Measurements from ENCODE around the gene AADACL2.
"Not testable (repeated sequence)": the region's sequence is repeated elsewhere in the genome, so short reads cannot be mapped to it uniquely, and the experiment has no call there.

Gene AADACL2

DNA sequence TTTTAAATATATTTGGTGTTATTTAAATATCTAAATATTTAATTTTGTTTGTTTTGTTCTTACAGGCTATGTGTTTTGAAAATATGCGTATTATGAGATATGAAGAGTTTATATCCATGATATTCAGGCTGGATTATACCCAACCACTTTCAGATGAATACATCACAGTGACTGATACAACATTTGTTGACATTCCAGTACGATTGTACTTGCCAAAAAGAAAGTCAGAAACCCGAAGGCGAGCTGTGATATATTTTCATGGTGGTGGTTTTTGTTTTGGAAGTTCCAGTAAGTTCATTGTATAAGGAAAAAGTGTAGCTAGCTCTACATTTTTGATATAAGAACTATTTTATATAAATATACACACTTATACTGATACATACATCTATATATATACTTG lies 6.9 kb downstream of the AADACL2 start:
- Mint-ChIP-seq H3K27ac (no peak overlapping the region), H3K4me3 (no peak overlapping the region), H3K27me3 (peaks cover 2% of the 10 kb centered on the region), H3K4me1 (no peaks in the 10 kb centered on the region), H3K36me3 (no peaks in the 10 kb centered on the region), H3K9me3 (peaks cover 5% of the 10 kb centered on the region)
- ATAC-seq (ENCODE audit: low read depth) (no peak), DNase-seq (ENCODE audit: low spot score in 2 of 2) (no peak)

DNA sequence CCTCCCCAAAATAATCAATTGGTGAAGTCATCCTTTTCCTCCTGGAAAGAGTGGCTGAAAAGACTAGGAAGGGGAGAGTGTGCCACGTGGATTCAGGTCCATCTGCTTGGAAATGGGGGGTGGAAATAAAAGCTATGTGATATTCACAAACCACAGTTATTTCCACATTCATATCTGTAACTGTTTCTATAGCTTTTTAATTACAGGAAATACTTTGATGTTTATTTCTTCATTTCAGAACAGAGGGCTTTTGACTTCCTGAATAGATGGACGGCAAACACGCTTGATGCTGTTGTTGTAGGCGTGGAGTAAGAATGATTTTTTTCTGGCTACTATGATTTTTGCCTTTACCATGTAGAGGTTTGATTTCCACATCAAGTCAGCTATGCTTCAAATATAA lies 10.1 kb downstream of the AADACL2 start:
- Mint-ChIP-seq H3K36me3 (no peaks in the 10 kb centered on the region), H3K9me3 (no peaks in the 10 kb centered on the region), H3K27ac (no peak overlapping the region), H3K4me1 (no peaks in the 10 kb centered on the region), H3K27me3 (no peaks in the 10 kb centered on the region), H3K4me3 (no peak overlapping the region)
- ATAC-seq (ENCODE audit: low read depth) (no peak), DNase-seq (ENCODE audit: low spot score in 2 of 2) (no peak)

DNA sequence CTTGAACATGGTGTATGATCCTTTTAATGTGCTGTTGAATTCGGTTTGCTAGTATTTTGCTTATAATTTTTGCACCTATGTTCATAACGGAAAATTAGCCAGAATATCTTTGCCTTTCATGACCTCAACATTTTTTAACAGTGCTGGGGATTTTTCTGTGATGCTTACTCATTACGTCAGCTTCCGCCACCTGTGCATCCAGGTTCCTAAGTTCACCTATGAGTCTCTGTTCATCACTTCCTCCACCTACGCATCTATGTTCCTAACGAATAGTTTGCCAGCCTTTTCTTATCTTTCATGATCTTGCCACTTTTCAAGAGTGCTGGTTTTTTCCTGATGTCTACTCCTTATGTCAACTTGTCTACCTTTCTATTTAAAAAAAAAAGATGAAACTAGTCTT lies 16.5 kb downstream of the AADACL2 start:
- Mint-ChIP-seq H3K9me3 (no peaks in the 10 kb centered on the region), H3K27me3 (peaks cover 2% of the 10 kb centered on the region), H3K4me3 (no peak overlapping the region), H3K4me1 (no peaks in the 10 kb centered on the region), H3K27ac (no peak overlapping the region), H3K36me3 (no peaks in the 10 kb centered on the region)
- no peak for DNase-seq (ENCODE audit: low spot score in 2 of 2)
- no peak for ATAC-seq (ENCODE audit: low read depth)

DNA sequence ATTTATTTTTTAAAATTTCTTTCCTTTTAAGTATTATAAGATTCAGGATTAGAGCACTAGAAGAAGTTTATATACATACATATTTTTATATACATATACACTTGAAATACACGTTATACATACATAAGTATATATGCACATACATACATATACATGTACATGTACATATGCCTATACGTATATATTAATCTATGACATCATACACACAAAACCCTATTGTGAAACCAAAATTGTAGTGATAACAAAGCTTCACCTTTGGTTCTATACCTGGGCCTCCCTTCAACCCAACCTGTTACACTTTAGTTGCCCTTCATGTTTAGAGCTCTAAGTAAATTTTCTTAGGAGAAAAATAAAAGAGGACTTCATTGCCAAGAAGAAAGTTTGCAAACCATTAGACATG lies 17.0 kb downstream of the AADACL2 start:
- Mint-ChIP-seq H3K27me3 (peaks cover 2% of the 10 kb centered on the region), H3K9me3 (no peaks in the 10 kb centered on the region), H3K36me3 (no peaks in the 10 kb centered on the region), H3K27ac (no peak overlapping the region), H3K4me1 (no peaks in the 10 kb centered on the region), H3K4me3 (no peak overlapping the region)
- ATAC-seq (ENCODE audit: low read depth) (no peak), DNase-seq (ENCODE audit: low spot score in 2 of 2) (no peak)

DNA sequence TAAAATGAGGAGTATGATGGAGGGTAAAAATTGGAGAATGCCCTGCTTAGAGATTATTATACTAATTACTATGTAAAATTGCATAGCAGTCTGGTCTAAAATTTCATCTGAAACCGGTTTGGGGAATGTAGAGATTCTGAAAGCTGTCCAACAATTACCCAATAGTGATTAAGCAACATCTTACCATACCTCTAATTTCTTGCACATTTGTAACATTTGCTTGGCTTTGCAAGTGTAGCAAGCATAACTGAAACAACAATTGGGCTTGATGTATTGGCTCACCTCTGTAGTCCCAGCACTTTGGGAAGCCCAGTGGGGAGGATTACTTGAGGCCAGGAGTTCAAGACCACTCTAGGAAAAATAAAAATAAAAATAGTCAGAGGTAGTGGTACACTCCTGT lies 17.4 kb downstream of the AADACL2 start:
- ATAC-seq (ENCODE audit: low read depth) (no peak), DNase-seq (ENCODE audit: low spot score in 2 of 2) (no peak)
- no peak overlapping the region for H3K27ac Mint-ChIP-seq
- H3K4me3 Mint-ChIP-seq, result no peak overlapping the region
- no peaks in the 10 kb centered on the region for H3K36me3 Mint-ChIP-seq
- H3K9me3 Mint-ChIP-seq, result no peaks in the 10 kb centered on the region
- peaks cover 2% of the 10 kb centered on the region for H3K27me3 Mint-ChIP-seq
- H3K4me1 Mint-ChIP-seq, result no peaks in the 10 kb centered on the region

DNA sequence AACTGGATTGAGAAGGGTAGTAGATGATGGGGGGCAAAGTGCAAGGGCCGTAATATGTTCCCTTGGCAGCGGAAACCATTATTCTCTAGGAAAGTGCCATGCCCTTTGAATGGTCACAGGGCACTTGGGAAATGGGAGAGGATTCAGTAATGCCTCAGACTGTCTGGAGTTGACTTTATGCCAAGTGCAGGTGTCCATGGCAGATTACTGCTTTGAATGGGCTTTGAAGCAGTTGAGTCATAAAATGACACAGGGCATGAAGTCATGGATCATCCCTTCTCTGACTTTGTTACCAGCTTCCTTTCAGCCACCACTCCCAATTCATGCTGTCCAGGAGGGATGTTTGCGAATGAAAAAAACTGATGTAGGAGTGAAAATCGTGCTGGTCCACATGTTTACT lies 20.1 kb downstream of the AADACL2 start:
- Mint-ChIP-seq H3K27me3 (peaks cover 2% of the 10 kb centered on the region), H3K9me3 (no peaks in the 10 kb centered on the region)

DNA sequence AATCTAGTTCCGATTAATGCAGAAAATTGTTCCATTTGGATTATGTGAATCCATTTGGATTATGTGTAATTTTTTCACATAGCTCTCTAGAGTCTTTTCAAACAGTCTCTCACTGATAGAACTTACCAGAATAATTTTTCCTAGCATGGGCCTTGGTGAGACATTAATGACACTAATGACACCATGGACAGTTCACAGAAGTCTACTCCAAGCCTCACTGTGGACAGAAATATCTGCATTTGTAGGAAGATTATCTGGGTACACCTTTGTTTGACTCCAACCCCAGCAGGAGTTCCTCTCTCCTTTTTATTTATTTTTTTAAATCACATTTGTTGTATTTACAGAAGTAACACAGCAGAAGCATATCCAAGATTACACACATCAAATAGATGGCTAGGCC lies 27.9 kb downstream of the AADACL2 start:
- H3K4me3 Mint-ChIP-seq, result no peak overlapping the region
- no peaks in the 10 kb centered on the region for H3K4me1 Mint-ChIP-seq
- no peaks in the 10 kb centered on the region for H3K27me3 Mint-ChIP-seq
- H3K27ac Mint-ChIP-seq, result no peak overlapping the region
- no peaks in the 10 kb centered on the region for H3K9me3 Mint-ChIP-seq
- ATAC-seq (ENCODE audit: low read depth) (no peak), DNase-seq (ENCODE audit: low spot score in 2 of 2) (no peak)
- no peaks in the 10 kb centered on the region for H3K36me3 Mint-ChIP-seq

More for the DNA sequence above, 20.1 kb downstream of the AADACL2 start:
- ATAC-seq (ENCODE audit: low read depth), result no peak
- H3K4me3 Mint-ChIP-seq, result no peak overlapping the region
- no peak for DNase-seq (ENCODE audit: low spot score in 2 of 2)
- H3K27ac Mint-ChIP-seq, result no peak overlapping the region
- no peaks in the 10 kb centered on the region for H3K36me3 Mint-ChIP-seq
- H3K4me1 Mint-ChIP-seq, result no peaks in the 10 kb centered on the region

DNA sequence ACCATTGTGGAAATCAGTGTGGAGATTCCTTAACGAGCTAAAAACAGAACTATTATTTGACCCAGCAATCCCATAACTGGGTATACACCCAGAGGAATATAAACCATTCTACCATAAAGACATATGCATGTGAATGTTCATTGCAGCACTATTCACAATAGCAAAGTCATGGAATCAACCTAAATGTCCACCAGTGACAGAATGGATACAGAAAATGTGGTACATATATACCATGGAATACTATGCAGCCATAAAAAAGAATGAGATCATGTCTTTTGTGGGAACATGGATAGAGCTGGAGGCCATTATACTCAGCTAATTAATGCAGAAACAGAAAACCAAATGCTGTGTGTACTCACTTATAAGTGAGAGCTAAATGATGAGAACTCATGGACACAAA lies 31.0 kb downstream of the AADACL2 start:
- H3K27me3 Mint-ChIP-seq; H3K4me3 Mint-ChIP-seq; DNase-seq (ENCODE audit: low spot score in 2 of 2); H3K9me3 Mint-ChIP-seq; H3K27ac Mint-ChIP-seq; ATAC-seq (ENCODE audit: low read depth); H3K4me1 Mint-ChIP-seq; H3K36me3 Mint-ChIP-seq: not testable (repeated sequence)

DNA sequence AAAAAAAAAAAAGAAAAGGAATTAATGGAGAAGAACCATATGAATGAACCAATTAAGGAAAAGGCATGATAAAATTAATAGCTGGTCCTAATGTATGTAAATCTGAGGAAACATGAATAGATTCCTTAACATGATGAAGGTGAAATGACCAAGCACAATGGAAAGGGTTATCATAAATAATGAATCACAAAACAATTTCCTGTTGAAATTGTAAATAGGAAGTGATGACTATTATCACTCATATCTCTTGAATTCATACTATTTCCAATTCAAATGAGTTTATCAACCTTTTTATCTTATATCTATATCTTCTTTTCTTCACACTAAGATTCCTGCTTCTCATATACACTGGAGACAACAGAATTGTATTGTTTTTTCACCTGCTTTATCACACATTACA lies 32.0 kb downstream of the AADACL2 start:
- H3K4me1 Mint-ChIP-seq, result no peaks in the 10 kb centered on the region
- H3K9me3 Mint-ChIP-seq, result no peaks in the 10 kb centered on the region
- no peak overlapping the region for H3K27ac Mint-ChIP-seq
- ATAC-seq (ENCODE audit: low read depth) (no peak), DNase-seq (ENCODE audit: low spot score in 2 of 2) (no peak)
- H3K36me3 Mint-ChIP-seq, result no peaks in the 10 kb centered on the region
- no peaks in the 10 kb centered on the region for H3K27me3 Mint-ChIP-seq
- no peak overlapping the region for H3K4me3 Mint-ChIP-seq

DNA sequence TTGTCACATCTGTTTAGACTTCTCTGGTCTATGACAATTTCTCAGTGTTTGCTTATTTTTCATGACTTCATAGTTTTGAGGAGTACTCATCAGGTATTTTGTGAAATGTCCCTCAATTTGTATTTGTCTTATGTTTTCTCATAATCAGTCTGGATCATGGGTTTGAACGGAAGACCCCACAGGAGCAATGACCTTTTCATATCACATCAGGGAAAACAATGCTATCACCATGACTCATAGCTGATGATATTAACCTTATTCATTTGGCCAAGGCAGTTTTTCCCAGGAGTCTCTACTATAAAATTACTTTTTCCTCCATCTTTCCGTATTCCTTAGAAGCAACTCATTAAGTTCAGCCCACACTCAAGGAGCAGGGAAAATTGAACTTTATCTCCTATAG lies 32.7 kb downstream of the AADACL2 start:
- H3K27ac Mint-ChIP-seq, result no peak overlapping the region
- no peak for DNase-seq (ENCODE audit: low spot score in 2 of 2)
- H3K9me3 Mint-ChIP-seq, result no peaks in the 10 kb centered on the region
- no peak for ATAC-seq (ENCODE audit: low read depth)
- H3K4me1 Mint-ChIP-seq, result no peaks in the 10 kb centered on the region
- H3K4me3 Mint-ChIP-seq, result no peak overlapping the region
- no peaks in the 10 kb centered on the region for H3K36me3 Mint-ChIP-seq
- no peaks in the 10 kb centered on the region for H3K27me3 Mint-ChIP-seq

DNA sequence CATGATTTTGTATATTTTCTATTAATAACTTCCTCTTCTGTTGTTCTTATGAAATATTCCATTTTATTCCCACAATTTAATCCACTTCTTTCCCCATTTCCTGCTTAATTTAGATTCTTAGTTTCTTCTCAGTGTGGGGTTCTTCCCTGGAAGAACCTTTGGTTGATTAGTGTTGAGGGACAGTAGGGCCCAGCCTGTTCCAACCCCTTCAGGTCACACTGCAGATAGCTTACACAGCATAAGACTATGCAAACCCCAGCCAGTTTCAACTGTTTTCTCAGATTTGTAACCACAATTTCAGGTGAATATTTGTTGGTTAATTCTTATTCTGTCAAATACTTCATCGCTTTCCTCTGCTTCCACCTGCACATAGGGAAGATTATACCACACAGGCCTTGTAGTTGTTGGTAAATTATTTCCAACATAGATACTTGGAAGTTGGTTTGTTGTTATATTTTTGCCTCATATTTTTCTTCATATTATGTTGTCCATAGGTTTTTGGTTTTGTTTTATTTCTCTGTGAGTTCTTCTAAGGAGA lies 34.7 kb downstream of the AADACL2 start:
- DNase-seq (ENCODE audit: low spot score in 2 of 2) (no peak), ATAC-seq (ENCODE audit: low read depth) (no peak)
- no peak overlapping the region for H3K4me3 Mint-ChIP-seq
- H3K9me3 Mint-ChIP-seq, result no peaks in the 10 kb centered on the region
- H3K36me3 Mint-ChIP-seq, result no peaks in the 10 kb centered on the region
- H3K27ac Mint-ChIP-seq, result no peak overlapping the region
- H3K4me1 Mint-ChIP-seq, result no peaks in the 10 kb centered on the region
- peaks cover 1% of the 10 kb centered on the region for H3K27me3 Mint-ChIP-seq

DNA sequence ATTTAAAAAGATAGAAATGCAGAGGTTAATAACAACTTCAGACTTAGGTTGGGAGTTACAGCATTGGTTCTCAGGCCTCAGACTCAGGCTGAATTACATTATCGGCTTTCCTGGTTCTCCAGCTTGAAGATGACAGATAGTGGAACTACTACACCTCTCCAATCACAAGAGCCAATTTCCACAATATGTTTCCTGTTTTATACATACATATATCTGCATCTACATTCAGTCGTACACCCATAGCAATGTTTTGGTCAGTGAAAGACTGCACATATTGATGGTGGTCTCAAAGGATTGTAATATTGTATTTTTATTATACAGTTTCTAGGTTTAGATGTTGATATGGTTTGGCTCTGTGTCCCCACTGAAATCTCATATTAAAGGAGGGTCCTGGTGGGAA lies 35.4 kb downstream of the AADACL2 start:
- Mint-ChIP-seq H3K4me3 (no peak overlapping the region), H3K4me1 (no peaks in the 10 kb centered on the region), H3K27ac (no peak overlapping the region), H3K9me3 (no peaks in the 10 kb centered on the region), H3K27me3 (peaks cover 2% of the 10 kb centered on the region), H3K36me3 (no peaks in the 10 kb centered on the region)
- ATAC-seq (ENCODE audit: low read depth) (no peak), DNase-seq (ENCODE audit: low spot score in 2 of 2) (no peak)

DNA sequence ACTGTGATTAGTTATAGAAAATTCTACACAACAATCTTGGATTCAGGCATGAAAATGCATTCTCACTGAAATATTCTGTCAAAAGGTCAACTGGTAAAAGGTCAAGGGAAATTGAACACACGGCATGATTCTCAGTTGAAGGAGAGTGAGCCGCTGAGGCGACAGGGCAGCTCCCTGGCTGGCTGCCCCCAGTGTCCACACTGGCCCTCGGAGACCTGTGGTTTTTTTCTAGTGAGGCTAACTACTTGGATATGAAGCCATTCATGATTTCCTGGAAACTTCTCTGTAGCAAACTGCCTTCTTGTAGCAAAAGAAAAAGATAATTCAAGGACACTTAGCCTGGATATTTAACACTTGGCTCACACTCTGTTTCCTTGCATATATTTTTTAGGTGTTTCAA lies 37.2 kb downstream of the AADACL2 start:
- Mint-ChIP-seq H3K36me3 (no peaks in the 10 kb centered on the region), H3K4me1 (no peaks in the 10 kb centered on the region), H3K27ac (no peak overlapping the region), H3K9me3 (no peaks in the 10 kb centered on the region), H3K27me3 (peaks cover 5% of the 10 kb centered on the region), H3K4me3 (no peak overlapping the region)
- DNase-seq (ENCODE audit: low spot score in 2 of 2) (no peak), ATAC-seq (ENCODE audit: low read depth) (no peak)

DNA sequence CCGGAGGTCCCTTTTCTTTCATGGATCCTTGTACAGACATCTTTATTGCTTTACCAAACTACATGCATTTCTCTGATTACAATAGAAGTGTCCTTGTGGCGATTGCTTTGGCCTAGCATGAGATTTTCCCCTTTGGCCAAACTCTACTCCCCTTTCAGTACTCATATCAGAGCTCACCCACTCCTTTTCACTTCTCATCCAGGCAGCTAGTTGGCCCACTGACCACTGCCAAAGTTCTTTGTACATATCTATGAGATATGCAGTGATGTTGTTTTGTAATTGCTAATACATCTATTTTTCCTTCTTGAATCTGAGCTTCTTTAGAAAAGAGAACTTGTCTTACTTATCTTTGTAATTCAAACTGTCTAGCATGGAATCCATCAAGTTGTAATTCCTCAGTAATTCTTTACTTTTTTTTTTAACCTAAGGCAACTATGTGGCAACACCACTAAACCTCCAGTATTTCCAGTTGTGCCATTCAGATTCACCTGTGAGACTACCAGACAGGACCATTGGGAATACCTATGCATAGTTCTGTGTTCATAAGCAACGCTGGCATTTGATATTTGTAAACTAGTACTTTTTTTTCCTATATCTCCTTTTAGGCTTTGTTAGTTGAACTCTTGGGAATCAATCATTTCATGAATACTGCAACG lies 39.2 kb downstream of the AADACL2 start:
- Mint-ChIP-seq H3K9me3 (no peaks in the 10 kb centered on the region), H3K27ac (no peak overlapping the region), H3K36me3 (no peaks in the 10 kb centered on the region)

DNA sequence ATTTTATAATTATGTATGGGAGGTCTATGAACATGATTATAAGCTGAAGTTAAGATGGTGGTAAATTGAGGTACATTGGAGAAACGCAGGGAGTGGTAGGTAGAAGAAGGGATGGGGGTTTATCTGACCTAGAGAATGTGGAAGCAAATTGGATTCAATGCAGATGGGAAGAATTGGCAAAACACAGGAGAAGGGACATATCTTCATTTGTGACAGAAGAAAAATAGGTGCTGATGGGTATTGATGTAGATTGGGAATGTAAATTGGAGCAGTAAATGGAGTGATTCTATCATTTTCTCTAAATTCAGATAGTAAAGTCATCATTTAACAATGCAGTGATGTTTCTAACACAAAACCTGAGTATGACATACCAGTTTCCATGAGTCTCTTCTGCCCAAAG lies 40.5 kb downstream of the AADACL2 start:
- ATAC-seq (ENCODE audit: low read depth), result no peak
- H3K4me1 Mint-ChIP-seq, result no peaks in the 10 kb centered on the region
- no peak overlapping the region for H3K27ac Mint-ChIP-seq
- no peaks in the 10 kb centered on the region for H3K9me3 Mint-ChIP-seq
- H3K36me3 Mint-ChIP-seq, result no peaks in the 10 kb centered on the region
- no peak overlapping the region for H3K4me3 Mint-ChIP-seq
- DNase-seq (ENCODE audit: low spot score in 2 of 2), result no peak
- H3K27me3 Mint-ChIP-seq, result peaks cover 5% of the 10 kb centered on the region

More for the DNA sequence above, 39.2 kb downstream of the AADACL2 start:
- H3K4me3 Mint-ChIP-seq, result no peak overlapping the region
- ATAC-seq (ENCODE audit: low read depth) (no peak), DNase-seq (ENCODE audit: low spot score in 2 of 2) (no peak)
- H3K4me1 Mint-ChIP-seq, result no peaks in the 10 kb centered on the region
- H3K27me3 Mint-ChIP-seq, result peaks cover 5% of the 10 kb centered on the region

Measured in memory B cell (primary cell).